ENCODE data around the gene PMM1. TPM values are rescaled to one million over a fixed set of nuclear protein-coding genes. Genes with fewer than 3 reads are reported as not detected.

The PMM1 gene
- total RNA-seq, 2 experiments from 2014 or later, result 17.0 to 40.5 TPM

DNA sequence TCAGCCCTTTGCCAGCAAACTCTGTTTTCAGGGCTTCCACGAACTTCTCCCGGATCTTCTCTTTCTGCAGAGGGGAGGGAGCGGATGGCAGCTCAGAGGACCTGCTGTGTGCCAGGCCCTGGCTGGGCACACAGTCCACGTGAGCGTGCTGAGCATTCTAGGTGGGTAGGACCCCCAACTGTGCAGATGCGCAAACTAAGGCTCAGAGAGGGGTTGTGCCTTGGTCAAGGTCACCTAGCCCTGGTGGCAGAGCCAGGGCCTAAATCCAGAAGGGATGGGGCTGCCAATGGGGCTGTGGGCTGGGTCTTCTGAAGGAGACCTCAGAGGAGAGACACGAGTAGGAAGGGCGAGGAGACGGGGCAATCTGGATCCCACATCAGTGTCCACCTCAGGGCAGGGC, 10.8 kb downstream of the PMM1 start:
- POLR2A ChIA-PET, result no interaction called here

DNA sequence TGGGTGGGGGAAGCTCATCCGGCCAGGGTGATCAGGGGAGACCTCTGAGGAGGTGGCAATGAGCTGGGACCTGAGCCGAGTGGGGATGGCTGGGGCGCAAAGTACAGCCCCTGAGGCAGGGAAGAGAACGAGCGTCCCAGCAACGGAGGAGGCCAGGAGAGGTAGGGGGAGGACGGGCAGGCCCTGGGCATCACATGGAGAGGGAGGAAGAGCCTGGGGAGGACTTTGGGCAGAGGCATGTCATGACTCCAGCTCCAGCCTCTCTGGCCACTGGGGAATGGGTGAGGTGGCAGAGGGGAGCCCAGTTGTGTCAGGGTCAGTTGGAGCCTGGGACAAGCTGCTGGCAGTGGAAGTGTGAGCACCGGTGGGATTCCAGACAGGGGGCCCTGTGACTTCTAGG, 11.5 kb downstream of the PMM1 start:
- intact Hi-C loops (cut with micrococcal nuclease; ENCODE audit: unreplicated experiment), result no loop called here
- POLR2A ChIA-PET, result interaction anchor here (1.4 kb wide), 1 partner anchor 12 kb away, joined by 5 read pairs; the partner anchor contains the start of gene PMM1
- TF ChIP-seq, protein P1, sequence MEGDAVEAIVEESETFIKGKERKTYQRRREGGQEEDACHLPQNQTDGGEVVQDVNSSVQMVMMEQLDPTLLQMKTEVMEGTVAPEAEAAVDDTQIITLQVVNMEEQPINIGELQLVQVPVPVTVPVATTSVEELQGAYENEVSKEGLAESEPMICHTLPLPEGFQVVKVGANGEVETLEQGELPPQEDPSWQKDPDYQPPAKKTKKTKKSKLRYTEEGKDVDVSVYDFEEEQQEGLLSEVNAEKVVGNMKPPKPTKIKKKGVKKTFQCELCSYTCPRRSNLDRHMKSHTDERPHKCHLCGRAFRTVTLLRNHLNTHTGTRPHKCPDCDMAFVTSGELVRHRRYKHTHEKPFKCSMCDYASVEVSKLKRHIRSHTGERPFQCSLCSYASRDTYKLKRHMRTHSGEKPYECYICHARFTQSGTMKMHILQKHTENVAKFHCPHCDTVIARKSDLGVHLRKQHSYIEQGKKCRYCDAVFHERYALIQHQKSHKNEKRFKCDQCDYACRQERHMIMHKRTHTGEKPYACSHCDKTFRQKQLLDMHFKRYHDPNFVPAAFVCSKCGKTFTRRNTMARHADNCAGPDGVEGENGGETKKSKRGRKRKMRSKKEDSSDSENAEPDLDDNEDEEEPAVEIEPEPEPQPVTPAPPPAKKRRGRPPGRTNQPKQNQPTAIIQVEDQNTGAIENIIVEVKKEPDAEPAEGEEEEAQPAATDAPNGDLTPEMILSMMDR (conservative IDR thresholded peaks at IDR 0.05; ENCODE audit: low read length), result no peak
- TF ChIP-seq EZH2phosphoT487 (IDR thresholded peaks at IDR 0.05; ENCODE audit: borderline replicate concordance, low read depth, low read length), result no peak

More for the DNA sequence above, 10.8 kb downstream of the PMM1 start:
- CTCF ChIA-PET (ENCODE audit: unreplicated experiment), result no interaction called here
- Histone ChIP-seq H3K4me2 (ENCODE audit: low read length) (no peak overlapping the region), H3K9me3 (ENCODE audit: low read length) (no peaks in the 10 kb centered on the region), H2AFZ (ENCODE audit: low read length) (no peak overlapping the region), H3K4me3 (ENCODE audit: low read depth, low read length, poor library complexity, severe bottlenecking) (no peak overlapping the region), H4K20me1 (ENCODE audit: insufficient read depth, low read length) (no peaks in the 10 kb centered on the region), H3K4me1 (ENCODE audit: insufficient read depth, low read length, poor library complexity, severe bottlenecking) (no peaks in the 10 kb centered on the region), H3K9me2 (ENCODE audit: insufficient read depth, low read length) (no peaks in the 10 kb centered on the region), H3K27ac (ENCODE audit: low read depth, low read length, poor library complexity, severe bottlenecking) (no peak overlapping the region), H3K36me3 (ENCODE audit: insufficient read depth, low read length) (peaks cover 4% of the 10 kb centered on the region; the same call in 1 of the 2 replicates), H3K79me2 (ENCODE audit: insufficient read depth, low read depth, low read length) (no peaks in the 10 kb centered on the region)
- no peak for DNase-seq (ENCODE audit: low spot score)
- BruUV-seq (replicated peaks), result no TSS peak
- no peak for TF ChIP-seq EZH2phosphoT487 (IDR thresholded peaks at IDR 0.05; ENCODE audit: borderline replicate concordance, low read depth, low read length)
- TF ChIP-seq, protein P1 (conservative IDR thresholded peaks at IDR 0.05; ENCODE audit: low read length), result no peak
- intact Hi-C loops (cut with micrococcal nuclease; ENCODE audit: unreplicated experiment), result no loop called here

DNA sequence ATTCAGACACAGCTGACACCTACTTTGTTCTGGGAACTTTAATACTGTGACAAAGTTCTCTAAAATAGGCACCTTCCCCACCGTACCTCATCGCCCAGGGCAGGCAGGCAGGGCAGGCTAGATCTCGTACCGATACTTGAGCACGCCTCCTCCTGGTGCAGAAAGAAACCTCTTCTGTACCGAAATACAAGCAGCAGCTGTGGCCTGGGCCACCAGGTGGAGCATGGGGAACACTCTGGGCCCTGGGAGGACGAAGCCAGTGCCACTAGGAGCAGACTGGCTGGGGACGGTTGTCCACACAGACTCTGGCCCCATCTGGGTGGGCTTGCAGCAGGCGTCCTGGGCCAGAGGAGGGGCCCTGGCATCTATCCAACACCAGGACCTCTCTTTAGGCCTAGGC, 12.8 kb downstream of the PMM1 start:
- peak; percentile 64 for DNase-seq (ENCODE audit: low spot score)
- TF ChIP-seq, protein P1 (conservative IDR thresholded peaks at IDR 0.05; ENCODE audit: low read length), result peak; percentile 77
- TF ChIP-seq EZH2phosphoT487 (IDR thresholded peaks at IDR 0.05; ENCODE audit: borderline replicate concordance, low read depth, low read length), result no peak
- H3K79me2 ChIP-seq (ENCODE audit: insufficient read depth, low read depth, low read length), result no peaks in the 10 kb centered on the region
- H3K27ac ChIP-seq (ENCODE audit: low read depth, low read length, poor library complexity, severe bottlenecking), result no peak overlapping the region
- CTCF ChIA-PET (ENCODE audit: unreplicated experiment), result interaction anchor here (0.9 kb wide), 1 partner anchor 13 kb away, joined by 3 read pairs; the partner anchor contains the start of gene PMM1
- H3K4me2 ChIP-seq (ENCODE audit: low read length), result no peak overlapping the region
- no peak overlapping the region for H2AFZ ChIP-seq (ENCODE audit: low read length)
- H4K20me1 ChIP-seq (ENCODE audit: insufficient read depth, low read length), result no peaks in the 10 kb centered on the region
- BruUV-seq (replicated peaks), result TSS peak; percentile 85
- H3K4me3 ChIP-seq (ENCODE audit: low read depth, low read length, poor library complexity, severe bottlenecking), result no peak overlapping the region
- no peaks in the 10 kb centered on the region for H3K9me3 ChIP-seq (ENCODE audit: low read length)
- POLR2A ChIA-PET, result interaction anchor here (1.4 kb wide), 1 partner anchor 13 kb away, joined by 5 read pairs; the partner anchor contains the start of gene PMM1
- no peaks in the 10 kb centered on the region for H3K9me2 ChIP-seq (ENCODE audit: insufficient read depth, low read length)
- intact Hi-C loops (cut with micrococcal nuclease; ENCODE audit: unreplicated experiment), result no loop called here
- H3K36me3 ChIP-seq (ENCODE audit: insufficient read depth, low read length), result peaks cover 4% of the 10 kb centered on the region; the same call in 1 of the 2 replicates
- H3K4me1 ChIP-seq (ENCODE audit: insufficient read depth, low read length, poor library complexity, severe bottlenecking), result no peaks in the 10 kb centered on the region

More for the DNA sequence above, 11.5 kb downstream of the PMM1 start:
- Histone ChIP-seq H3K4me2 (ENCODE audit: low read length) (no peak overlapping the region), H3K79me2 (ENCODE audit: insufficient read depth, low read depth, low read length) (no peaks in the 10 kb centered on the region), H4K20me1 (ENCODE audit: insufficient read depth, low read length) (no peaks in the 10 kb centered on the region), H3K4me1 (ENCODE audit: insufficient read depth, low read length, poor library complexity, severe bottlenecking) (no peaks in the 10 kb centered on the region), H3K27ac (ENCODE audit: low read depth, low read length, poor library complexity, severe bottlenecking) (no peak overlapping the region), H3K9me3 (ENCODE audit: low read length) (no peaks in the 10 kb centered on the region), H2AFZ (ENCODE audit: low read length) (no peak overlapping the region), H3K9me2 (ENCODE audit: insufficient read depth, low read length) (no peaks in the 10 kb centered on the region), H3K36me3 (ENCODE audit: insufficient read depth, low read length) (peaks cover 4% of the 10 kb centered on the region; the same call in 1 of the 2 replicates), H3K4me3 (ENCODE audit: low read depth, low read length, poor library complexity, severe bottlenecking) (no peak overlapping the region)
- no peak for DNase-seq (ENCODE audit: low spot score)
- BruUV-seq (replicated peaks), result no TSS peak
- CTCF ChIA-PET (ENCODE audit: unreplicated experiment), result no interaction called here

All from OCI-LY7 (cell line).